ENCODE data around the gene TERT. TPM values are rescaled to one million over a fixed set of nuclear protein-coding genes. Genes with fewer than 3 reads are reported as not detected.

The TERT gene
- total RNA-seq, 3 donors from 2014 or later = under 0.01 TPM; not detected in 2

DNA sequence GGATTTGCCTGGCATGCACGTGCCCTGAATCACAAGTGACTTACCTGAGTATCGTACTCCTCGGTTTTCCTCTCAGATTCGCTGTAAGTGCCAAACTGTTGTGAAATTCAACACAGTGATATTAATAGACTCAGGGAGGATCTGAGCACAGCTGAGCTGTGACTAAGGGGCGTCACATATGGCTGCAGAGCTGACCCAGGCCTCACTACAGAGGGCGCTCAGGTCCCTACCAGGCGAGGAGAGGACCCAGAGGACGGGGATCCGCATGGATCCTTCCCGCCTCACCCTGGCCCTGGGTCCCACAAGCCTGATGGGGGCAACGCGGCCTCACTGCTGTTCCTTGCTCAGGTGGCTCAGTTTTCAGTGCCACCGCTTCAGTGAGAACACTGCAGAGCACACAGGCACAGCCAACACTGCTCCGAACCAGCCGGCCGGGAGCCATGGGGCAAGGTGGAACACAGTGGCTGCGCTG is 29.9 kb upstream of the TERT start:
- H3K27ac ChIP-seq = no peak overlapping the region
- peaks cover 0 to 4% of the 10 kb centered on the region in 2 donors for H3K4me1 ChIP-seq
- no peaks in the 10 kb centered on the region for H3K27me3 ChIP-seq
- peak in 1 of 2 donors; percentile 46 for DNase-seq (ENCODE audit: low spot score in 2 of 2)
- TF ChIP-seq, protein P1, sequence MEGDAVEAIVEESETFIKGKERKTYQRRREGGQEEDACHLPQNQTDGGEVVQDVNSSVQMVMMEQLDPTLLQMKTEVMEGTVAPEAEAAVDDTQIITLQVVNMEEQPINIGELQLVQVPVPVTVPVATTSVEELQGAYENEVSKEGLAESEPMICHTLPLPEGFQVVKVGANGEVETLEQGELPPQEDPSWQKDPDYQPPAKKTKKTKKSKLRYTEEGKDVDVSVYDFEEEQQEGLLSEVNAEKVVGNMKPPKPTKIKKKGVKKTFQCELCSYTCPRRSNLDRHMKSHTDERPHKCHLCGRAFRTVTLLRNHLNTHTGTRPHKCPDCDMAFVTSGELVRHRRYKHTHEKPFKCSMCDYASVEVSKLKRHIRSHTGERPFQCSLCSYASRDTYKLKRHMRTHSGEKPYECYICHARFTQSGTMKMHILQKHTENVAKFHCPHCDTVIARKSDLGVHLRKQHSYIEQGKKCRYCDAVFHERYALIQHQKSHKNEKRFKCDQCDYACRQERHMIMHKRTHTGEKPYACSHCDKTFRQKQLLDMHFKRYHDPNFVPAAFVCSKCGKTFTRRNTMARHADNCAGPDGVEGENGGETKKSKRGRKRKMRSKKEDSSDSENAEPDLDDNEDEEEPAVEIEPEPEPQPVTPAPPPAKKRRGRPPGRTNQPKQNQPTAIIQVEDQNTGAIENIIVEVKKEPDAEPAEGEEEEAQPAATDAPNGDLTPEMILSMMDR (IDR thresholded peaks at IDR 0.05) = no peak
- TF ChIP-seq POLR2AphosphoS5 (IDR thresholded peaks at IDR 0.05) (no peak), POLR2A (IDR thresholded peaks at IDR 0.05) (no peak)
- intact Hi-C loops (cut with DNase I; ENCODE audit: low total_unique reads) = no loop called here
- H3K36me3 ChIP-seq = peaks cover 8% of the 10 kb centered on the region
- no peaks in the 10 kb centered on the region for H3K9me3 ChIP-seq
- no peak overlapping the region for H3K4me3 ChIP-seq

DNA sequence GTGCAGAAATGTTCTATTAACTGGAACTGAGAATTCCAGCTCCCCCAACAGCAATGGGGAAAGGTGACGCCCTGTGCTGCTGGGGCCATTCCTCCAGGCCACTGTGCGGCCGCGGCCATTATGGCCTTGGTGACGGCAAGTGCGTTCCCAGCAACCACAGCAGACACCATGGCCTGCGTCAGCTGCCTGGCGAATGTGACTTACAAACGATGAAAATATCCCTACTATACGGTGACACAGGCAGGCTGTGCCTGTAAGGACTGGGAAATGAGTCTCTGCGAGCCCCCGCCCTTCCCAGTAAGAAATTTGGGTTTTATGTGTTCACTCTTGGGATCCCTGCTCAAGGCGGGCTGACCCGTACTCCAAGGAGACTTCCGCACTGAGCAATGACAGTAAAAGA is 29.4 kb upstream of the TERT start:
- no peak for TF ChIP-seq POLR2A (IDR thresholded peaks at IDR 0.05)
- intact Hi-C loops (cut with DNase I; ENCODE audit: low total_unique reads) = no loop called here
- no peaks in the 10 kb centered on the region for H3K9me3 ChIP-seq
- DNase-seq (ENCODE audit: low spot score in 2 of 2) = peak in 1 of 2 donors; percentile 27
- H3K27me3 ChIP-seq = no peaks in the 10 kb centered on the region
- no peak overlapping the region for H3K27ac ChIP-seq
- H3K4me3 ChIP-seq = no peak overlapping the region
- H3K36me3 ChIP-seq = peaks cover 8% of the 10 kb centered on the region
- peaks cover 0 to 4% of the 10 kb centered on the region in 2 donors for H3K4me1 ChIP-seq

DNA sequence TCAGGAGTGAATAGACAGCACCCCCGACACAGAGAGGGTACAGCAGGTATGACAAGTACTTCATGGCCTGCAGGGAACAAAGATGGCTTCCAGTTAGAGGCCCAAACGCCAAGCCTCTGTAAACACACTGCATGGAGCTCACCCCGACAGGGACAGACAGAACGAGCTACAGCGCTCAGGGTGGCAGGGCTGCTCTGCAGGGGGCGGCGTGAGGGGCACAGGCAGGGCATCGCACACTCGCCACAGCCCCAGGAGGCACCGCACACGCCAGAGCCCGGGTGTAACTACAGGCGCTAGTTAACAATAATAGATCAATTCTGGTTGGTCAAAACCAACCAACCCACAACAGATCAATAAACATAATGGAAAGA is 28.9 kb upstream of the TERT start:
- no peaks in the 10 kb centered on the region for H3K9me3 ChIP-seq
- TF ChIP-seq, protein P1 (IDR thresholded peaks at IDR 0.05) = no peak
- no peak for TF ChIP-seq POLR2AphosphoS5 (IDR thresholded peaks at IDR 0.05)
- TF ChIP-seq POLR2A (IDR thresholded peaks at IDR 0.05) = no peak
- peaks cover 0 to under 1% of the 10 kb centered on the region in 2 donors for H3K4me1 ChIP-seq
- intact Hi-C loops (cut with DNase I; ENCODE audit: low total_unique reads) = no loop called here
- H3K27ac ChIP-seq = no peak overlapping the region
- H3K36me3 ChIP-seq = peaks cover 8% of the 10 kb centered on the region
- H3K27me3 ChIP-seq = no peaks in the 10 kb centered on the region
- H3K4me3 ChIP-seq = no peak overlapping the region
- no peak for DNase-seq (ENCODE audit: low spot score in 2 of 2)

DNA sequence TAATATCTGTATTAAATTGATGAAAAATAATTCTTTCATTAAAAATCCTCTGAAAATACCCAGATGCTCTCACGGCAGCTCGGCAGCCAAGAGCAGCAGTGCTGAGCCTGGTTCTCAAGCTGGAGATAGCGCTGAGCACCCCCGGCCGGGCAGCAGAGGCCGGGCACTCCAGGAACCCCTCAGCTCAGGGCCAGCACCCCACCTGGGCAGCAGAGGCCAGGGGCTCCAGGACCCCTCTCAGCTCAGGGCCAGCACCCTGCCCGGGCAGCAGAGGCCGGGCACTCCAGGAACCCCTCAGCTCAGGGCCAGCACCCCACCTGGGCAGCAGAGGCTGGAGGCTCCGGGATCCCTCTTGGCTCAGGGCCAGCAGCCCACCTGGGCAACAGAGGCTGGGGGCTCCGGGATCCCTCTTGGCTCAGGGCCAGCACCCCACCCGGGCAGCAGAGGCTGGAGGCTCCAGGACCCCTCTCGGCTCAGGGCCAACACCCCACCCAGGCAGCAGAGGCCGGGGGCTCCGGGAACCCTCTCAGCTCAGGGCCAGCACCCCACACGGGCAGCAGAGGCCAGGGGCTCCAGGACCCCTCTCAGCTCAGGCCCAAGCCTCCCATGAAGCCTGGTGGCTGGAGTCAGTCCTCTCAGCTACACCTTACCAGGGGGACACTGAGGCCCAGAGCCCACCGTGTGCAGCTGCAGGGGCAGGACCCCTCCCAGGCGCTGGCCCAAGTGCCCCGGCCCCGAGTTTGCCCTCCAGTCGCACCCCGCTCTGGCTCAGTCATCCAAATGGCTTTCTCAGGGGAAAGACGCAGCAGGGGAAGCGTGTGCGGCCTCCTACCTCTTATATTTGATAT is 28.3 kb upstream of the TERT start:
- Histone ChIP-seq H3K27me3 (no peaks in the 10 kb centered on the region), H3K27ac (no peak overlapping the region), H3K4me3 (no peak overlapping the region), H3K36me3 (peaks cover 8% of the 10 kb centered on the region), H3K9me3 (no peaks in the 10 kb centered on the region), H3K4me1 (no peaks in the 10 kb centered on the region)
- intact Hi-C loops (cut with DNase I; ENCODE audit: low total_unique reads) = no loop called here
- TF ChIP-seq, protein P1 (IDR thresholded peaks at IDR 0.05) = no peak
- peak in 1 of 2 donors; percentile 48 for DNase-seq (ENCODE audit: low spot score in 2 of 2)

DNA sequence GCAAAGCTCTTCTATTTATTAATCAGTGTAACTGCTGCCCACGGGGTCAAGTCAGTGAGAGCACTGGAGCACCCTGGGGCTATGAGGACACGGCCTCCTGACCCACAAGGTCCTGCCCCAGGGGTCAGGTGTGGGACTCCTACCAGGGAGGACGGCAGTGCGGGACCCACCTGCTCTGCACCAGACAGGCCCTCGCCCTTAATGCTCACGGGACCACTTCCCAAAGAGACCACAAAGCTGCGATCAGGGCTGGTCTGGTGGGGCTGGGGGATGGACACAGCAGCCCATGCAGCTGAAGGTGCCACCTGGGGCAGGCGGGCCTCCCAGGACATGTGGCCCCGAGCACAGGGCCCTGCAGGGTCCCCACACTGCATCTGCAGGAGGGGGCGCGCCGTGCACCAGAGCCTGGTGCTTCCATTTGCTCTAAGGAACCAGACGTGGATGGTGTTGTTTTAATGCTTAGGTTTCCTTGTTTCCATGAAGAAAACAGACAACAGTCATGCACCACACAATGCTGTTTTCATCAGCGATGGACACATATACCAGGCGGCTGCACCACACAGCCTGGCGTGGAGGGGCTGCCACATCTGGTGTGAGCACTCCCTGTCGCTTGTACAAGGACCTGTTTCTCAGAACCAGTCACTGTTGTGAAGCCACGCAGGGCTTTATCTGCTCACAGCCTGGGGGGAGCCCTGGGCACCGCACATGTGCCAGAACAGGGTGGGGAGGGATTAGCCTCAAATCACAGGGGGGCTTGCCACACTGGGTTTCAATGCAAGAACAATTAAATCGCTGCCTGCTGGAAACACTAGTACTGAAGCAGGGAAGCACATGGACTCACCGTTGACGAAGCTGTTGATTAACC is 27.4 kb upstream of the TERT start:
- Histone ChIP-seq H3K4me3 (no peak overlapping the region), H3K4me1 (no peaks in the 10 kb centered on the region), H3K9me3 (no peaks in the 10 kb centered on the region), H3K36me3 (peaks cover 8% of the 10 kb centered on the region), H3K27ac (no peak overlapping the region), H3K27me3 (no peaks in the 10 kb centered on the region)
- intact Hi-C loops (cut with DNase I; ENCODE audit: low total_unique reads) = no loop called here
- TF ChIP-seq, protein P1 (IDR thresholded peaks at IDR 0.05) = no peak
- no peak for TF ChIP-seq POLR2A (IDR thresholded peaks at IDR 0.05)
- no peak for TF ChIP-seq POLR2AphosphoS5 (IDR thresholded peaks at IDR 0.05)
- DNase-seq (ENCODE audit: low spot score in 2 of 2) = peak in 1 of 2 donors; percentile 35

Measured in breast epithelium (tissue), 4 donors.